Stimulated activated naive CD8-positive, alpha-beta T cell treated with anti-CD3 and anti-CD28 coated beads, Interleukin-15, Interleukin-2, amounts not matched to agents 100 U/mL and 50 U/mL, for 24 hours (primary cell): ENCODE data around the gene SLC22A31.

Experiments
- ATAC-seq: fragments of 150-1000 bp; cut with Tn5 transposase; one replicate; pipeline ENCODE4 v1.10.0; 2021
- DNase-seq: peaks from one replicate; pipeline ENCODE4 v3.0.0; 2021

SLC22A31 gene

DNA sequence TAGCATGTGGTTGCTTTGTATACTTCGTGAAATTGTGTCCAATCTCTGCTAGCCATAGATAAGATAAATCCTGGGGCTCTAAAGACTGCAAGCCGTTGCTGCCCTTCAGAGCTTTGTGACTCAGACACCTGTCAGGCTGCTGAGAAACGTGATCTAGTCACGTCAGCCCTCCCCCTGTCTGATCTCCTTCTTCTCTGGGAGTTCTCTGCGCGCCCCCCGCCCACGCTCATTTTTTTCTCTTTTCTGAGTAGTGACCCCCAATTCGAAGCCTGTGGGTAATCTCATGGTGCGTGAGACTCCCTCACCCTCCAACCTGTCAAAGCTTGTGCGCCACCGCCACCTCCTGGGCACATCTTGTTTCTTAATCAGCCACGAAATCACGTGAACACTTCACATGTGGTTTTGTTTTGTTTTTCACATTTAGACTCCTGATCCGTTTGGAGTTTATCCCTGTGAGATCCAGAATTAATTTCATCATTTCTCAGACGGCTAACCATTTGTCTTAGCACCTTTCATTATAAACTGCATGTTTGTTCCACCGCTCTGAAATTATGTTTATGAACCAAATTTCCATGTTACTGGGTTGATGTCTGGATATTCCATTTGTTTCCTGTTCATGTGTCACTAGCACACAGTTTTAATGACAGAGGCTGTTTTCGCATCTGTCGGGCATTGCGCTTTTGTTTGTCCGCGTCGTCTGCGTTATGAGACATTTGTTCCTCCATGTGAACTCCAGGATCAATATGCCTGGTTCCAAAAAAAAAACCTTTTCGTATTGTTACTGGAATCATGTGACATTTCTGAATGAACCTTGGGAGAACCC lies 16.2 kb upstream of the SLC22A31 start:
- DNase-seq (peak; percentile 80), ATAC-seq (peak; percentile 64)

DNA sequence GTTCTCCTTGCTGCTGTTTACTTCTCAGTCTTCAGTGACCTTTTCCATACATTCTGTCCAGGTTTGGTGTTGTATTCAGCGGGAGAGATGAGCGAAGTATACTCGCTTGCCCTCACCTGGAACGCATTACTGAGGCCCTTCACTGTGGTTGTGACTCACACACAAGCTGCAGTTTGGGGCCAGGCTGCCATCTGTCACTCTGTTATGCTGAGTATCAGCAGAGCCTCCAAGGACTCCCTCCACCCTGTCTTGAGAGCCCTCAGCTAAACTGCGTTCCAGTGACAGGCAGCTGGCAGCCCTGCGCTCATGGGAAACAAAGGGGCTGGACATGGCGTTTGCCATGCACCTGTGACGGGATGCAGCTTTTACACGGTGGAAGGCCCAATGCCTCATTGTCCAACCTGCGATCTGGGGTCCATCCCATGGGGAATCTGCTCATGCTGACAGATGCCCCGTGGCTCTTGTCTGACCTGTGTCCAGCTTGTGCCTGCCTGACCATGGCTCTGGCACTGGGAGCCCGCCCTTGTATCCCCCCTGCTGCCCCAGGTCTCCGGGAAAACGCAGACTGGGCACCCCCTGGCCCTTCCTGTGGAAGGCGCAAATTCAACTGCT lies 10.7 kb upstream of the SLC22A31 start:
- ATAC-seq, result no peak
- no peak for DNase-seq

DNA sequence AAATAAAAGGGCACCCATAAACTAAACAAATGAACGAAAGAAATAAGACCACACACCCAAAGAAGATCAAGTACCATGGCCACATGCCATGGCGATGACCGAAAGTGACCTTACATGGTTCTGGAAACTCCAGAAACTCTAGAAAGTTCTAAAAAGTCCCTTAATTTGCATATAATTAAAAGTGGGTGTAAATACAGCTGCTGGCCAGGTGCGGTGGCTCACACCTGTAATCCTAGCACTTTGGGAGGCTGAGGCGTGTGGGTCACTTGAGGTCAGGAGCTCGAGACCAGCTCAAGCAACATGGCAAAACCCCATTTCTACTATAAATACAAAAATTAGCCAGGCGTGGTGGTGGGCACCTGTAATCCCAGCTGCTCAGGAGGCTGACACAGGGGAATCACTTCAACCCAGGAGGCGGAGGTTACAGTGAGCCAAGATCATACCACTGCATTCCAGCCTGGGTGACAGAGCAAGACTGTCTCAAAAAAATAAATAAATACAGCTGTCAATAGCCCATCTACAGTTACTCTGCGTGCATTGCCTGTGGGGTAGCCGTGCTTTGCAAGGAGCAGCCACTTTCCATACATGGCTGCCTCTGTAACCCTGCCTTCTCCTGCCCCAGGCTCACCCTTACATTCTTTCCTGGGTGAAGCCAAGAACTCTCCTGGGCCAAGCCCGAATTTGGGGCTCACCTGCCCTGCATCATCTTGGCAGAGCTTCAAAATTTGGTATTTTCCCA lies 10.0 kb upstream of the SLC22A31 start:
- ATAC-seq, result no peak
- DNase-seq, result no peak

DNA sequence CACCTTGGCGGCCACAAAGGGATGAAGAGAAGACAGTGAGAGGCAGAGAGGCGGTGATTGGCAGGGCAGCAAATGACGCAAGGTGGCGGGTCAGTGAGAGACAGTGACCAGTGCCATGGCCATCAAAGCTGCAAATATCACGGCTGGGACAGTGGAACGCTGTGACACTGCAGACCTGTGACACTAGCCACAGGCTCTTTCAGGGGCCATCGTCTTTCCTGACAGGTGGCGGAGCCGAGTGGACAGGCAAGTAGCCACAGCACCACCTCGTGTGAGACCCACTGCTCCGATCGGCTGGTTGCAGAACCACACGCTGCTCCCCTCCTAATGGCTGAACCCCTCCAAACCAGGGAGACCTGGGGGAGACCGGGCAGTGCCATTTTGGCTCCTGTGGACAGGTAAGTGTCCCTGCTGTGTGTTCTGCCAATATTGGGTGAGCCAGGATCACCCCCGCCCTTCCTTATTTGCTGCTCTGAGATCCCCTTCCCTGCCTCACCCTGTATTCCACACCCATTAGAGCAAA lies 9.2 kb upstream of the SLC22A31 start:
- ATAC-seq (no peak), DNase-seq (no peak)

DNA sequence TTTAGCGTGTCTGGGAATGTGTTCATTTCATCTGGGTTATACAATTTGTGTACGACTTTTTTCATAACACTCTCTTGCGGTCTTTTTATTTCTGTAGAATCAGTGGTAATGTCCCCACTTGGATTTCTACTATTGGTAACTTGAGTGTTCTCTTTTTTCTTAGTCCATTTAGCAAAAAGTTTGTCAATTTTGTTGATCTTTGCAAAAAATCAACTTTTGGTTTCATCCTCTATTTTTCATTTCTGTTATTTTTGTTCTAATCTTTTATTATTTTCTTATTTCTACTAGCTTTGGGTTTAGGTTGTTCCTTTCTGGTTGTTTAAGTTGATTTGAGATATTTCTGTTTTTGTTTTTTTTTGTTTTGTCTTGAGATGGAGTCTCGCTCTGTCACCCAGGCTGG lies 7.7 kb upstream of the SLC22A31 start:
- DNase-seq, result no peak
- no peak for ATAC-seq

GRCh38 chr16:89202422-89203215 lies 2.3 kb upstream of the SLC22A31 start:
- no peak for ATAC-seq
- no peak for DNase-seq

GRCh38 chr16:89201439-89202377 lies 1.4 kb upstream of the SLC22A31 start:
- DNase-seq, result peak; percentile 85
- peak; percentile 72 for ATAC-seq

DNA sequence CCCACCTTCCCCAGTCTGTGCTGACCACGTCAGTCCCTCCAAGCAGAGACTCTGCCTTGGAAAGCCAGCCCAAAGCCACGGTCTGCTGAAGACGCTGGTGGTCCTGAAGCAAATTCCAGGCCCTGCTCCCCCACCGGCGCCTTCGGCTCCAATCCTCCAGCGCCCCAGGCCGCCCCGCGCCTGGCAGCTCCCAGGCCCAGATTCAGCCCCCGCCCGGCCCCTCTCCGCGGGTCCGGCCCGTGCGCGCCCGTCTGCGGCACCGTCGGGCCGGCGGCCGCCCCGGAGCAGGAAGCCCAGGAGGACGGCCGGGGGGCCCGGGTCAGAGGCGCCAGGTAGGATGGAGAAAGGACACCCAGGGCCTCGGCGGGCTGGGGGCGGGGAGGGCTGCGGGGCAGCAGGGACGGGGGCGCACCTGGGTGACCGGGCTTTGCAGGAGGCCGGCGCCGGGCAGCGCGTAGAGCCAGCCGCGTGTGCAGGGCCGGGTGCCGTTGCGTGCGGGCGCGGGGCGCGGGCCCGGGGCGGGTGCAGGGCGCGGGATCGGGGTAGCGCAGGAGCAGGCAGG lies 594 bp upstream of the SLC22A31 start:
- ATAC-seq, result no peak
- DNase-seq, result no peak

GRCh38 chr16:89199241-89200123 lies 855 bp downstream of the SLC22A31 start:
- DNase-seq (no peak), ATAC-seq (no peak)

DNA sequence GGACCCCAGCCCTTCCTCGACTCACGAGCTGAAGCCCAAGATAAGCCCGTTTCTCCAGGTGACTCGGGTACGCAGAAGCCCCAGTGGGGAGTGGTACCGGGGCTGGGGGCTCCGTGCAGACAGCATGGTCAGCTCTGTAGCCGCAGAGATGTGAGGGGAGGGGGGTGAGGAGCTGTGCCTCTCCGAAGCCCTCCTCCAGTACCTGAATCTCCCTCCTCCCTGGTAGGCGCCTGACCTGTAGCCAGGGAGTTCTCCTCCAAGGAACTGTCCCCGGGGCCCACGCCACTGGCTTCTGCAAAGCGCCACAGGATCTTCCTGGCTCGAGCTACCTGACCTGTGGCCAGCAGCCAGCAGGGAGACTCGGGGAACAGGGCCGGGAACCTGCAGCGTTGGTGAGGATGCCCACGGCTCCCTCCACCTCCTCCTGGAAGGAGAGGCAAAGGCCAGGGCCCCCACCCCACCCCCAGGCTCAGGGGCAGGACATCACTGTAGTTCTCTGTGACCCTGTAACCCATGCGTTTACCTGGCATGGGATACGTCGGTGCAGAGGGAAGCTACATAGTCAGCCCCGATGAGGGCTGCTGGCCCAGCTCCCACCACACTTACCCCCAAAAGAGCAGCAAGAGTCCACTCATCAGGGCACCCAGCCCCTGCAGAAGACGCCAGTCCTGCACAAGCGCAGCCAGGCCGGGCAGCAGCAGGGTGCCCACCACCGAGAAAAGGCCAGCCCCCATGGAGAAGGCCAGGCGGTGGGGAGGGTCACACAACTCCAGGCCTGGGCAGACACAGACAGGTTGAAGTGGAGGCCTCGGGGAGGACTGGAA lies 1.7 kb downstream of the SLC22A31 start:
- no peak for ATAC-seq
- DNase-seq, result no peak

DNA sequence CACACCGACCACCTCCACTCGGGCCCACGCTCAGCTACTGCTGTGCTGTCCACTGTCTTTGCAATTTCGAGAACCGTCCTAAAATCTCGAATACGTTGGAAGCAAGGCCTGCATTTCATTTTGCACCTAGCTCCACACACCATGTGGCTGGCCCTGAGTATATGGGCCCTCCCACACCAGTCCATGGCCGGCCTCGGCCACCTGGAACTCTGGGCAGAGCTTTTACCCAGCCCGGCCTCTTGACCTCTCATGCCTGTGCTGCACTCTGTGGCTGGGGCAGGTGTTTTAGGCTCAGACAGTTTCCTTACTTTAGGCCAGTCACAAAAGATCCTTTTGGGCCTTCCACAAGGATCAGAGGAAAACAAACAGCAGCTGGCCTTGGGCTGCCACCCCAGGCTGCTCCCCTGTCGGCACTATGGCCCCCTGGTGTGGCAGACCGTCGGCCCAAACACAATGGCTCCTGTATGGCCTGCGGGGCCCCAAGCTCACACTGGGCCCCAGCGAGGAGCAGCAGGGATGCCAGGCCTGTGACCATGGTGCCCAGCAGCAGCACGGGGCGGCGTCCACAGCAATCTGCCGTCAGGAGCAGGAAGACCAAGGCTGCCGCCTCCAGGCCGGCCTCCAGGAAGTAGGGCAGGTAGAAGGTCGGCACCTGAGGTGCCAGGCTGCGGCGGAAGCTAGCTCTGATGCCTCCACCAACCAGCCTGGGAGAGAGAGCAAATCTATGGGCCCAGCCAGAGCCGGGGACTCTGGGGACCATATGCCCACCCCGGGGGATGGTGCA lies 2.5 kb downstream of the SLC22A31 start:
- DNase-seq (no peak), ATAC-seq (no peak)

- ATAC-seq (no peak), DNase-seq (no peak)
These were observed 3.2 kb downstream of the SLC22A31 start for GRCh38 chr16:89197033-89197632.

GRCh38 chr16:89195521-89196171 lies 4.7 kb downstream of the SLC22A31 start:
- ATAC-seq (no peak), DNase-seq (no peak)

GRCh38 chr16:89194340-89195311 lies 5.7 kb downstream of the SLC22A31 start:
- DNase-seq (no peak), ATAC-seq (no peak)

DNA sequence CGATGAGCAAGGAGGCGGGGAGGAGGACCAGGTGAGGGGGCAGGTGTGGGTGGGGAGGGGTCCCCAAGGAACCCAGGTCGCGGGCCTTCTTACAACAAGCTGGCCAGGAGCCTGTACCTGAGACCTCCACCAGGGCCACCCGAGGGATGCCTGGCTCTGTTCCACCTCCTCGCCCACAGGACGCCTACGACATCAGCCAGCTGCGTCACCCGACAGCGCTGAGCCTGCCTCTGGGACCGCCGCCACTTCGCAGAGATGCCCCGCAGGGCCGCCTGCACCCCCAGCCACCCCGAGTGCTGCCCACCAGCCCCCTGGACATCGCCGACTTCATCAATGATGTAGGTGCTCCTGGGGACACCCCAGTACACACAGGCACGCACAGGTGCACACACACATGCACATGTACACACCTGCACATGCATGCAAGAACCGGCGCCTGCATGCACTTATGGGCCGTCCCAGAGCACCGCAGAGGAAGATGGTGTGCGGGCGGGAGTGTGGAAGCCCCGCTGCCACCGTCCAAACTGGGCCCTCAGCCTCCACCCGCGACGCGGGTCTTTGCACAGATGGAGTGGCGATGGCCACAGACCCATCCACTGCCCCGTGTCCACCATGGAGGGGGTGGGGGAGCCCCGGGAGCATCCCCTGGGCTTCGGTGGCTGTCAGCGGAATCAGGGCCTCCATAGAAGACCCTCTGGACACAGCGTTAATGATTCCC lies 6.6 kb downstream of the SLC22A31 start:
- ATAC-seq (no peak), DNase-seq (no peak)
